ENCODE results near the gene GPATCH1.

DNA sequence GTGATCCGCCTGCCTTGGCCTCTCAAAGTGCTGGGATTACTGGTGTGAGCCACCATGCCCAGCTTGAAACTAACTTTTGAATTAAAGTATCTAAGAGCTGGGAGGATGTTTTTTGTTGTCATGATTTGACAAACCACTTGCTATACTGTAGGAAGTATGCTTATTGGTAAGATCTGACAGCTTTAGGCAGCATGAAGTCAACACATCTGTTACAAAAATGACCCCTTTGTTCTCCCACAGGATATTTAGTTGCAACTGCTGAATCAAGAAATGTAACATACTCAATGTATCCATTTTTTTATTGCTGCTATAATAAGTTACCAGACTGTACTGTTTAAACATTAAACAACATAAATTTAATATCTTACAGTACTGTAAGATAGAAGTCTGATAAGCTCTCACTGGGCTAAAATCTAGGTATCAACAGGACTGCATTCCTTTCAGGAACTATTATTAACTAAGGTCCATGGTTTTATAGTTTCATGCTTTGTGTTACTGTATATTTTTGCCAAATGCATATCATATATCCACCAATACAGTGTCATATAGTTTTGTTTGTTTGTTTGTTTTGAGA, 90.3 kb downstream of the GPATCH1 start:
- TF ChIP-seq POLR2AphosphoS5 (IDR thresholded peaks at IDR 0.05; ENCODE audit: control insufficient read depth, insufficient read depth, low read depth, low read length) = no peak
- TF ChIP-seq MTA2 (IDR thresholded peaks at IDR 0.05; ENCODE audit: low read depth) = no peak
- TF ChIP-seq SMAD1 (IDR thresholded peaks at IDR 0.05; ENCODE audit: low read depth, low read length, partially characterized antibody) = no peak
- TF ChIP-seq, protein P1, sequence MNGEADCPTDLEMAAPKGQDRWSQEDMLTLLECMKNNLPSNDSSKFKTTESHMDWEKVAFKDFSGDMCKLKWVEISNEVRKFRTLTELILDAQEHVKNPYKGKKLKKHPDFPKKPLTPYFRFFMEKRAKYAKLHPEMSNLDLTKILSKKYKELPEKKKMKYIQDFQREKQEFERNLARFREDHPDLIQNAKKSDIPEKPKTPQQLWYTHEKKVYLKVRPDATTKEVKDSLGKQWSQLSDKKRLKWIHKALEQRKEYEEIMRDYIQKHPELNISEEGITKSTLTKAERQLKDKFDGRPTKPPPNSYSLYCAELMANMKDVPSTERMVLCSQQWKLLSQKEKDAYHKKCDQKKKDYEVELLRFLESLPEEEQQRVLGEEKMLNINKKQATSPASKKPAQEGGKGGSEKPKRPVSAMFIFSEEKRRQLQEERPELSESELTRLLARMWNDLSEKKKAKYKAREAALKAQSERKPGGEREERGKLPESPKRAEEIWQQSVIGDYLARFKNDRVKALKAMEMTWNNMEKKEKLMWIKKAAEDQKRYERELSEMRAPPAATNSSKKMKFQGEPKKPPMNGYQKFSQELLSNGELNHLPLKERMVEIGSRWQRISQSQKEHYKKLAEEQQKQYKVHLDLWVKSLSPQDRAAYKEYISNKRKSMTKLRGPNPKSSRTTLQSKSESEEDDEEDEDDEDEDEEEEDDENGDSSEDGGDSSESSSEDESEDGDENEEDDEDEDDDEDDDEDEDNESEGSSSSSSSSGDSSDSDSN (IDR thresholded peaks at IDR 0.05; ENCODE audit: borderline replicate concordance in 1 of 2, low read depth in 2 of 2, low read length in 2 of 2) = no peak
- TF ChIP-seq EZH2 (IDR thresholded peaks at IDR 0.05; ENCODE audit: borderline replicate concordance, low read depth, low read length) = no peak
- TF ChIP-seq ZZZ3 (IDR thresholded peaks at IDR 0.05) = no peak
- no peak for TF ChIP-seq ZNF232 (CRISPR knock-in tag; IDR thresholded peaks at IDR 0.05)
- TF ChIP-seq, protein P2, sequence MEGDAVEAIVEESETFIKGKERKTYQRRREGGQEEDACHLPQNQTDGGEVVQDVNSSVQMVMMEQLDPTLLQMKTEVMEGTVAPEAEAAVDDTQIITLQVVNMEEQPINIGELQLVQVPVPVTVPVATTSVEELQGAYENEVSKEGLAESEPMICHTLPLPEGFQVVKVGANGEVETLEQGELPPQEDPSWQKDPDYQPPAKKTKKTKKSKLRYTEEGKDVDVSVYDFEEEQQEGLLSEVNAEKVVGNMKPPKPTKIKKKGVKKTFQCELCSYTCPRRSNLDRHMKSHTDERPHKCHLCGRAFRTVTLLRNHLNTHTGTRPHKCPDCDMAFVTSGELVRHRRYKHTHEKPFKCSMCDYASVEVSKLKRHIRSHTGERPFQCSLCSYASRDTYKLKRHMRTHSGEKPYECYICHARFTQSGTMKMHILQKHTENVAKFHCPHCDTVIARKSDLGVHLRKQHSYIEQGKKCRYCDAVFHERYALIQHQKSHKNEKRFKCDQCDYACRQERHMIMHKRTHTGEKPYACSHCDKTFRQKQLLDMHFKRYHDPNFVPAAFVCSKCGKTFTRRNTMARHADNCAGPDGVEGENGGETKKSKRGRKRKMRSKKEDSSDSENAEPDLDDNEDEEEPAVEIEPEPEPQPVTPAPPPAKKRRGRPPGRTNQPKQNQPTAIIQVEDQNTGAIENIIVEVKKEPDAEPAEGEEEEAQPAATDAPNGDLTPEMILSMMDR (IDR thresholded peaks at IDR 0.05 in 2 of 3, conservative IDR thresholded peaks at IDR 0.05 in 1 of 3; ENCODE audit: insufficient read depth in 2 of 3, low read depth in 1 of 3, low read length in 3 of 3) = no peak
- TF ChIP-seq, protein P3, sequence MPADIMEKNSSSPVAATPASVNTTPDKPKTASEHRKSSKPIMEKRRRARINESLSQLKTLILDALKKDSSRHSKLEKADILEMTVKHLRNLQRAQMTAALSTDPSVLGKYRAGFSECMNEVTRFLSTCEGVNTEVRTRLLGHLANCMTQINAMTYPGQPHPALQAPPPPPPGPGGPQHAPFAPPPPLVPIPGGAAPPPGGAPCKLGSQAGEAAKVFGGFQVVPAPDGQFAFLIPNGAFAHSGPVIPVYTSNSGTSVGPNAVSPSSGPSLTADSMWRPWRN (IDR thresholded peaks at IDR 0.05; ENCODE audit: low read depth) = no peak
- TF ChIP-seq, protein P4, sequence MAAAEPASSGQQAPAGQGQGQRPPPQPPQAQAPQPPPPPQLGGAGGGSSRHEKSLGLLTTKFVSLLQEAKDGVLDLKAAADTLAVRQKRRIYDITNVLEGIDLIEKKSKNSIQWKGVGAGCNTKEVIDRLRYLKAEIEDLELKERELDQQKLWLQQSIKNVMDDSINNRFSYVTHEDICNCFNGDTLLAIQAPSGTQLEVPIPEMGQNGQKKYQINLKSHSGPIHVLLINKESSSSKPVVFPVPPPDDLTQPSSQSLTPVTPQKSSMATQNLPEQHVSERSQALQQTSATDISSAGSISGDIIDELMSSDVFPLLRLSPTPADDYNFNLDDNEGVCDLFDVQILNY (CRISPR knock-in tag; IDR thresholded peaks at IDR 0.05) = no peak
- no peak for TF ChIP-seq ZNF699 (CRISPR knock-in tag; IDR thresholded peaks at IDR 0.05; ENCODE audit: insufficient replicate concordance)
- TF ChIP-seq GABPB1 (CRISPR knock-in tag; IDR thresholded peaks at IDR 0.05) = no peak

Measured in K562 (cell line).